GM19467 (cell line): ENCODE data around the gene RMND1.
"Not testable (repeated sequence)": the region's sequence is repeated elsewhere in the genome, so short reads cannot be mapped to it uniquely, and the experiment has no call there.

ENCODE experiments used
- ATAC-seq: cut with Tn5 transposase; IDR thresholded peaks from one replicate; pipeline ENCODE4 v1.9.1; 2021; ENCODE audit warnings: mild to moderate bottlenecking, moderate library complexity; ENCODE audit not compliant: unreplicated experiment

The RMND1 gene

GRCh38 chr6:151387175-151387970, 64.6 kb downstream of the RMND1 start:
- no peak for ATAC-seq

- no peak for ATAC-seq
Measured at GRCh38 chr6:151385177-151385576, 66.7 kb downstream of the RMND1 start.

DNA sequence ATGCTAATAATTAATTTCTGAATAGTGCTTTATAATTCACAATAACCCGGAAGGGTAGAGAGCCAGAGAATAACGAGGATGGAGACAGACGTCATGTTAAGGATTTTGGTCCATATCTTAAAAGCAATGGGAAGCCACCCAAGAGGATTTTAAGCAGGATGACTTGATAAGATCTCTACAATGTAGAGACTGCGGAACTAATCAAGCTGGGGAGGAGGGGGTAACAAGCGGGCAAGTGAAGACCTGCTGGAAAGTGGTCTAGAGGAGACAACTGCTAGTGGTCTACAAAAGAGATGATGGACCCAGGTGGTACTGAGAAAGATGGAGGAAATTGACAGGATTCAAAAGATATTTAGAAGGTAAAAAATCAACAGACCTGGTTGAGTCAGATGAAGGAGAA, 67.8 kb downstream of the RMND1 start:
- ATAC-seq = no peak

DNA sequence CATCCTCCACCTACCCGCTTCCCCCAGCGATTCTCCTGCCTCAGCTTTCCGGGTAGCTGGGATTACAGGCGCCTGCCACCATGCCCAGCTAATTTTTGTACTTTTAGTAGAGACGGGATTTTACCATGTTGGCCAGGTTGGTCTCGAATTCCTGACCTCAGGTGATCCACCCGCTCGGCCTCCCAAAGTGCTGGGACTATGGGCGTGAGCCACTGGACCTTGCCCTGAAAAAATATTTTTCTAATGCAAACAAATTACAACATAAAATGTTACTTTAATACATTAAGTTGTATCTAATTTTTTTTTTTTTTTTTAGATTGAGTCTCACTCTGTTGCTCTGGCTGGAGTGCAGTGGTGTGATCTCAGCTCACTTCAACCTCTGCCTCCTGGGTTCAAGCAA, 69.3 kb downstream of the RMND1 start:
- ATAC-seq = not testable (repeated sequence)

GRCh38 chr6:151381722-151382121, 70.2 kb downstream of the RMND1 start:
- ATAC-seq = no peak

DNA sequence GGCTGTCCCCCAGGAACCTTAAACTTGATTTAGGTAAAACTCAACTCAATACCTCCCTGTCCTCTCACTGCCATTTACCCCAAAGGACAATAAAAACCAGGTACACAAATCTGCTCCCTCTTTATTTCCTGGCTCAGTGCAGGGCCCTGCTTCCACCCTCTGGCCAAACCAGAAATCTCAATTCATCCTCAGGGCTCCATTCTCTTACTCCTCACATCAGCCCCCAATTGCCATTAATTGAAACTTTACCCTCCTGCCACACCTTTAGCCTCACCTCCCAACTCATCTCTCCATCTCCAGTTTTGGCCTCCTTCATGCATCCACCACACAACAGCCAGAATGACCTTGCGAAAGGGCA, 71.1 kb downstream of the RMND1 start:
- ATAC-seq = no peak

DNA sequence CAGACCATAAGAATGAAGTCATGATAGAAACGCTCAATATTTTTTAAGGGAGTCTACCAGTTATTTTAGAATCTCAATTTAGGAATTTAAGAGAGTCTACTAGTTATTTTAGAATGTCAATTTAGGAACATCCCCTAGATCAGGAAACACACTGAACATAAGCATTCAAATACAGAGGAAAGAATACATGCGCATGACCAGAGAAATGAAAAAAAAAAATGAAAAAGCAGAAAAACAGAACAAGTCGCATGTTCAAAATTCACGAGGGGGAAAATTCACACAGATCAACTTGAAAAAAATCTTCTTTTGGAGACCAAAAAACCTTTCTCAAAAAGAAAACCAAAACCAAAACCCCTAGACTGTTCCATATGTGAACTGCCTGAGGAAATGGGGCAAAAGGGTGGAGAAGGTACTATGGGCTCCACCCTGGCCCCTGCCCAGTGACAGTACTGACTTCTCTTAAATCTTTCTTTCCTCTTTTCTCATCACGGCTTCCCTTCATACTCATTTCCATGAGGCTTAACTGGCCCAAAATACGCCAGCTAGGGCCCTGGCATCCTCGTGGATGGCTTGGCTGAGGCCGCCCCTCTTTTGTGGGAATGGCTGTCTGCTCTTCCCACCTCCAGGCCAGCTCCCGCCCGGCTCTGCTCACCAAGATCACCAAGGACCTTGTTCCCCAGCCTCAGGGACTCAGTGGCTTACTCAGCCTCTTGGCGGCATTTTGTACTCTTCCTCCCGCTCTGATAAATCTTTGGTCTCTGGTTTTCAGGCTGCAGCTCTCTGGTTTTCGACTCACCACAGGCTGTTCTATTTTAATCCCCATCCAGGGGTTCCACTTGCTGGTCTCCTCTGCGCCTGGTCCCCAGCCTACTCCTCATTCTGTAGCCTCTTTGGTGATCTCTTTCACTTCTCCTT, 71.7 kb downstream of the RMND1 start:
- ATAC-seq = peak; percentile 65

- ATAC-seq = no peak
Measured at GRCh38 chr6:151377095-151377494, 74.8 kb downstream of the RMND1 start.

DNA sequence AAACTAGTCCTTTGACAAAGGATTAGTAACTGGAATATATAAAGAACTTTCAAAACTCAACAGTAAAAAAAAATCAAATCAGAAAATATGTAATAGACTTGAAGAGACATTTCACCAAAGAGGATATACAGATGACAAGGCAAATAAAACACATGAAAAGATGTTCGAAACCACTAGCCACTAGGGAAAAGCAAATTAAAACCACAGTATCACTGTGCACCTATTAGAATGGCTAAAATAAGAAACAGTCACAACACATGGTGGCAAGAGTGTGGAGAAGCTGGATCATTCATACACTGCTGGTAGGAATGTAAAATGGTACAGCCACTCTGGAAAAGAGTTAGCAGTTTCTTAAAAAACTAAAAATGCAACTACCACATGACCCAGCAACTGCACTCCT, 75.5 kb downstream of the RMND1 start:
- peak; percentile 41 for ATAC-seq

GRCh38 chr6:151375833-151376232, 76.1 kb downstream of the RMND1 start:
- ATAC-seq = no peak

DNA sequence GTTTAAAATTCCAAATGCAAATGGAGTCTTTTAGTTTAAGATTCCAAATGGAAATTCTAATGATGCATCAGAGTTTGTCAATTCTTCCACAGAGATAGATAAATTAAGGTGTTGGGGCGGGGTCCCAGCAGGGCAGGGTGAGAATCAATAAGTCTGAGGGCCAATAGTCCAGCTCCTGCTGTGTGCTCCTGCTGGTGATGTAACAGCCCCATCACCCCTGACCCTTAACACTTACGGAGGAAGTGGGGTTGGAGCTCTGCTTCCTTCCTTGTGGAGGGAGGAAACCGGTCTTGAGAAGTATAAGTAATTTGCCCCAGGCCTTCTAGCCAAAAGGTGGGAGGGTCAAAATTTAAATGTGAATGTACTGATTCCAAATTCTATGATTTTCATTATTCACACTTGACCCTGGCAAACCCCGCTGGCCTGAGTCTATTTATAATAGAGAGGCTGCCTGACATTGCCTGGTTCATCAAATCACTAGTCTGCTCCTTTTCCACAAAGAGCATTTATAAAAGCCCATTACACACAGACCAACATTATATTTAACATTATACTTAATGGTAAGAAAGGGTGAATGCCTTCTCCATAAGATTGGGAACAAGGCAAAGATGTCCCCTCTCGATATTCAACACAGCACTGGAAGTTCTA, 77.8 kb downstream of the RMND1 start:
- no peak for ATAC-seq

GRCh38 chr6:151372164-151372563, 79.8 kb downstream of the RMND1 start:
- ATAC-seq = no peak

- no peak for ATAC-seq
Measured at GRCh38 chr6:151370509-151371078, 81.3 kb downstream of the RMND1 start.

DNA sequence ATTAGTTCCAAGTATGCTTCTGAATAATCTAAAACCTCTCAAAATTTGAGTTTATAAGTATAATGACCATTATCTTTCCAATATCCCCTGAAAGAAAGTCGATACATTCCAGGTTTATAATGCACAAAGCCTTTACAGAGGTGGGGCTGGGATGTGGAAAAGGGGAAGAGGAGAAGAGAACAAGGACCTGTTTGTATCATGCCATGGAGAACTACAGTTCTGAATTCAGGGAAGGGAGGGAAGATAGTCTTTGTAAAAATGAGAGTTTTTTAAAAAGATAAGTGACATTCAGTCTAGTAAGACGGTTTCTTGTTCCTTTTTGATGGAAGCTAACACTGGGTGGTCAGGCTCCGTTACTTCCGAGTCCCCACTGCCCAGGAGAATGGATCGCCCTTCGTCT, 86.7 kb downstream of the RMND1 start:
- ATAC-seq = no peak

DNA sequence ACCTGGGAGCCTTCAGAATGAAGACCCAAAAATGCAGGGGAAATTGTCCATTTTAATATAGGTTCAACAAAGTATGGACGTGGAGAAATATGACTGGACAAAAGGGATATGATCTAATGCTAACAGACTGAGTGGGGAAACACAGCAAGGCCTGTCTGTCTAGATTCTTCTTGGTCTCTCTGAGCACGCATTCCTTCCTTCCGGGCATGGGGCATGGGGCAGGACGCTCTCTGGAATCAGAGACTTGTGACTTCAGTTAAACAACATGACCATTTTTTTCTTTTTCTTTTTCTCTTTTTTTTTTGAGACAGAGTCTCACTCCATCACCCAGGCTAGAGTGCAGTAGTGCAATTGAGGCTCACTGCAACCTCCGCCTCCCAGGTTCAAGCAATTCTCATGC, 92.4 kb downstream of the RMND1 start:
- ATAC-seq = no peak

GRCh38 chr6:151358475-151358874, 93.5 kb downstream of the RMND1 start:
- ATAC-seq = no peak

DNA sequence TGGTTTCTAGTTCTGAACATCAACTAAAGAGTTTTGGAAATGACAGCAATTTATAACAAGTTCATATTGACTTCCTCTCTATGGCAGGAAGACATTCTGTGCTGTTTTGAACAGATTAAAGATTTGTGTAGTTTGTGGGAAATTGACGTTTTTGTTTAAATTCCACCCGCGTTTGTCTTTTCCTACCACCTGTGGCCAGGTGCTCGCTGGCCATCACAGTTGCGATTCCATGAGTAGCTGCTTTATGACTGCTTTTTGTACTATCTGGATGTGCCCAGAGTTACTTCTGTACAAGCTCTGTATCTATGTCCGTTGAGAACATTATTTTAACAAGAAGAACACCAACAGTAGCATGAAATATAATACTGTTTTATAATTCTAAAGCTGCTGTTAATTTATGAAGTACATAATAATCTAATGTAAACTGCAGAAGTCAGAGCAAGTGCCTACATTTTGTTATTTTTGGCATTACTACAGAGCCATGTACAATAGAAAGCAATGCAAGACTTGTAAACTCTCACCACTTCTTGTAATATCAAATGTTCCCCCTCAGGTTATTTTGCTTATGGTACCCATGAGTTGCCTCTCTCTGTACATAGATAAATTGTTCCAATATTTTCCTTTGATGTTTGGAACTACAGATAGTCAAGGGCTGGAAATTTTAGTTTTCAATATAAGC, 94.0 kb downstream of the RMND1 start:
- ATAC-seq = no peak

- not testable (repeated sequence) for ATAC-seq
Measured at GRCh38 chr6:151356983-151357382, 94.9 kb downstream of the RMND1 start.
